ENCODE measurements around the gene TBC1D2. TPM values are rescaled to one million over a fixed set of nuclear protein-coding genes. Genes with fewer than 3 reads are reported as not detected.

TBC1D2 gene
- total RNA-seq, 4 donors from 2014 or later, result 37.7 to 109 (median 55.8) TPM

DNA sequence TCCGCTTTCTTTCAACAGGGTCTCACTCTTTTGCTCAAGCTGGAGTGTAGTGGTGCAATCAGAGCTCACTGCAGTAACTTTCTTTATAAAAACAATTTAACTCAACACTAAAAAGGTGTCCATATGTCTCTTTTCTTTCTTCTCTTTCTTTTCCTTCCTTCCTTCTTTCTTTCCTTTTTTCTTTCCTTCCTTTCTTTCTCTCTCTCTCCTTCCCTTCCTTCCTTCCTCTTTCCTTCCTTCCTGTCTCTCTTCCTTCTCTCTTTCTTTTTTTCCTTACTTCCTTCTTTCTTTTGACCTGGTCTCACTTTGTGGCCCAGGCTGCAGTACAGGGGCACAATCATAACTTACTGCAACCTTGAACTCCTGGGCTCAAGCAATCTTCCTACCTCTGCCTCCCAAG lies 25.8 kb upstream of the TBC1D2 start:
- Histone ChIP-seq H3K27ac (no peak overlapping the region), H3K27me3 (peaks cover 27% of the 10 kb centered on the region), H3K4me3 (no peak overlapping the region), H3K4me1 (no peaks in the 10 kb centered on the region), H3K9me3 (no peaks in the 10 kb centered on the region), H3K36me3 (no peaks in the 10 kb centered on the region)
- in situ Hi-C loops (cut with MboI; ENCODE audit: low pct_ligation_motif_present in 1 of 4, low pct_unique_long_range_greater_than_20kb in 1 of 4, low sequenced_read_pairs in 3 of 4), result loop anchor here in 1 of 4 donors (25.0 kb wide), 1 partner anchor 569 kb away; no protein-coding TSS in a partner anchor
- intact Hi-C loops (cut with DNase I; ENCODE audit: low total_unique reads), result loop anchor here (5.0 kb wide), 1 partner anchor 44 kb away; no protein-coding TSS in a partner anchor
- 86 to 95% methylated on average over 1 of the region's 1 CpG for WGBS, 2 donors (ENCODE audit: low coverage in 1 of 2)
- DNase-seq, result no peak
- TF ChIP-seq EP300 (IDR thresholded peaks at IDR 0.05; ENCODE audit: low read depth) (no peak), POLR2AphosphoS5 (IDR thresholded peaks at IDR 0.05) (no peak), POLR2A (IDR thresholded peaks at IDR 0.05) (no peak)
- TF ChIP-seq, protein P1, sequence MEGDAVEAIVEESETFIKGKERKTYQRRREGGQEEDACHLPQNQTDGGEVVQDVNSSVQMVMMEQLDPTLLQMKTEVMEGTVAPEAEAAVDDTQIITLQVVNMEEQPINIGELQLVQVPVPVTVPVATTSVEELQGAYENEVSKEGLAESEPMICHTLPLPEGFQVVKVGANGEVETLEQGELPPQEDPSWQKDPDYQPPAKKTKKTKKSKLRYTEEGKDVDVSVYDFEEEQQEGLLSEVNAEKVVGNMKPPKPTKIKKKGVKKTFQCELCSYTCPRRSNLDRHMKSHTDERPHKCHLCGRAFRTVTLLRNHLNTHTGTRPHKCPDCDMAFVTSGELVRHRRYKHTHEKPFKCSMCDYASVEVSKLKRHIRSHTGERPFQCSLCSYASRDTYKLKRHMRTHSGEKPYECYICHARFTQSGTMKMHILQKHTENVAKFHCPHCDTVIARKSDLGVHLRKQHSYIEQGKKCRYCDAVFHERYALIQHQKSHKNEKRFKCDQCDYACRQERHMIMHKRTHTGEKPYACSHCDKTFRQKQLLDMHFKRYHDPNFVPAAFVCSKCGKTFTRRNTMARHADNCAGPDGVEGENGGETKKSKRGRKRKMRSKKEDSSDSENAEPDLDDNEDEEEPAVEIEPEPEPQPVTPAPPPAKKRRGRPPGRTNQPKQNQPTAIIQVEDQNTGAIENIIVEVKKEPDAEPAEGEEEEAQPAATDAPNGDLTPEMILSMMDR (IDR thresholded peaks at IDR 0.05), result no peak

DNA sequence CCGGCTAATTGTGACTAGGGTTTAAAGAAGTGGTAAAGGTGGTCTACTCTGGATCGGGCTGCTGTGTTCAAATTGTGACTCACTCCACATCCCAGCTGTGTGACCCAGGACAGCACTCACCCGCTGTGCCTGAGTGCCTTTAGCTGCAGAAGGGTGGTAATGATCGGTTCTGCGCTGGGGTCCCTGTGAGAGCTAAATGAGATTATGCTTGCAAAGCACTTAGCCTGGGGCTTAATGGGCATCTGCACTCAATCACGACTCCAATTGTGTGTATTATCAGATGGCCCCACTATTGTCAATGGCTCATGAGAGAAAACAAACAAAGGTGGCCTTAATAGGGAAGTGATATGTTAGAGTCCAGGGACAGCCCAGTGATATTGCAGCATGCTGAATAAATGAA lies 25.1 kb upstream of the TBC1D2 start:
- peaks cover 27% of the 10 kb centered on the region for H3K27me3 ChIP-seq
- DNase-seq, result no peak
- in situ Hi-C loops (cut with MboI; ENCODE audit: low pct_ligation_motif_present in 1 of 4, low pct_unique_long_range_greater_than_20kb in 1 of 4, low sequenced_read_pairs in 3 of 4) (loop anchor here in 1 of 4 donors (25.0 kb wide), 1 partner anchor 568 kb away; no protein-coding TSS in a partner anchor), intact Hi-C loops (cut with DNase I; ENCODE audit: low total_unique reads) (loop anchor here (5.0 kb wide), 1 partner anchor 43 kb away; no protein-coding TSS in a partner anchor)
- no peak overlapping the region for H3K27ac ChIP-seq
- H3K36me3 ChIP-seq, result no peaks in the 10 kb centered on the region
- 58 to 86% methylated on average over 2 to 6 of the region's 6 CpGs for WGBS, 2 donors (ENCODE audit: low coverage in 1 of 2)
- H3K4me3 ChIP-seq, result no peak overlapping the region
- H3K9me3 ChIP-seq, result no peaks in the 10 kb centered on the region
- TF ChIP-seq EP300 (IDR thresholded peaks at IDR 0.05; ENCODE audit: low read depth), result no peak
- TF ChIP-seq, protein P1 (IDR thresholded peaks at IDR 0.05), result no peak
- TF ChIP-seq POLR2A (IDR thresholded peaks at IDR 0.05), result no peak
- no peaks in the 10 kb centered on the region for H3K4me1 ChIP-seq

DNA sequence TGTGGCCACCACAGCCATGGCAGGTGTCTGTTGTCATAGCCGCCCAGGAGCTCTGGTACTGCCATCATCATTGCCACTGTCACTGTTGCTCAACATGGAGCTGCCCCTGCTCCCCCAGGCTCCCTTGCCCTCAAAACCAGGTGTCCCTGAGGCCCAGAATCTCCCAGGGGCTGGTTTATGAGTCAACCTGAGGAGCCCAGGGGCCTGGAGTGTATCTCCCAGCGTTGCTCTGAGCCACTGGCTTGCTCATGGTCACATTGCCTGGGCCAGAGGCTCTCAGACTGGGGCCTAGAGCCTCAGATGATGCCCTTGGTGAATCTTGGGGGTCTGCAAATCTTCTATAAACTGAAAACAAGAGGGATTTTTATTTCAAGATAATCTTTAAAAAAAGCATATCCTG lies 24.7 kb upstream of the TBC1D2 start:
- intact Hi-C loops (cut with DNase I; ENCODE audit: low total_unique reads), result loop anchor here (5.0 kb wide), 1 partner anchor 43 kb away; no protein-coding TSS in a partner anchor
- Histone ChIP-seq H3K36me3 (no peaks in the 10 kb centered on the region), H3K4me3 (no peak overlapping the region)

DNA sequence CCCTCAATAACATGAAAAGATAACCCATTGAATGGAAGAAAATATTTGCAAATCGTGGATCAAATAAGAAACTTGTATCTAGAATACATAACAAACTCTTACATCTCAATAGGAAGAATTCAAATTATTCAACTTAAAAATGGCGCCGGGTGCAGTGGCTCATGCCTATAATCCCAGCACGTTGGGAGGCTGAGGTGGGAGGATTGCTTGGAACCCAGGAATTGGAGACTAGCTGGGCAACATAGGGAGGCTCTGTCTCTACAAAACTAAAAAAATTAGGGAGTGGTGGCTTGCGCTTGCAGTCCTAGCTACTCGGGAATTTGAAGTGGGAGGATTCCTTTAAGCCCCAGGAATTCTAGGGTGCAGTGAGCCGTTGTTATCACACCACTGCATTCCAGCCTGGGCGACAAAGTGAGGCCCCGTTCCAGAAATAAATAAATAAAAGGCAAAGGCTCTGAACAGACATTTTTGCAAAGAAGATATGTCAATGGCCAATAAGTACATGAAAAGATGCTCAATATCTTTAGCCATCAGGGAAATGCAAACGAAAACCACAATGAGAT lies 21.5 kb upstream of the TBC1D2 start:
- Histone ChIP-seq H3K4me3 (no peak overlapping the region), H3K27ac (no peak overlapping the region), H3K4me1 (no peaks in the 10 kb centered on the region), H3K36me3 (no peaks in the 10 kb centered on the region), H3K27me3 (peaks cover 34% of the 10 kb centered on the region), H3K9me3 (no peaks in the 10 kb centered on the region)
- intact Hi-C loops (cut with DNase I; ENCODE audit: low total_unique reads) (no loop called here), in situ Hi-C loops (cut with MboI; ENCODE audit: low pct_ligation_motif_present in 1 of 4, low pct_unique_long_range_greater_than_20kb in 1 of 4, low sequenced_read_pairs in 3 of 4) (loop anchor here in 1 of 4 donors (25.0 kb wide), 1 partner anchor 565 kb away; no protein-coding TSS in a partner anchor)
- DNase-seq, result no peak
- TF ChIP-seq, protein P1 (IDR thresholded peaks at IDR 0.05), result no peak
- no peak for TF ChIP-seq POLR2A (IDR thresholded peaks at IDR 0.05)
- no peak for TF ChIP-seq EP300 (IDR thresholded peaks at IDR 0.05; ENCODE audit: low read depth)
- no peak for TF ChIP-seq POLR2AphosphoS5 (IDR thresholded peaks at IDR 0.05)
- WGBS, 2 donors (ENCODE audit: low coverage in 1 of 2), result 71 to 73% methylated on average over 10 of the region's 10 CpGs

More for the DNA sequence above, 24.7 kb upstream of the TBC1D2 start:
- in situ Hi-C loops (cut with MboI; ENCODE audit: low pct_ligation_motif_present in 1 of 4, low pct_unique_long_range_greater_than_20kb in 1 of 4, low sequenced_read_pairs in 3 of 4), result loop anchor here in 1 of 4 donors (25.0 kb wide), 1 partner anchor 568 kb away; no protein-coding TSS in a partner anchor
- Histone ChIP-seq H3K27me3 (peaks cover 31% of the 10 kb centered on the region), H3K9me3 (no peaks in the 10 kb centered on the region), H3K27ac (no peak overlapping the region), H3K4me1 (no peaks in the 10 kb centered on the region)
- 56% methylated on average over 2 of the region's 2 CpGs; no CpG with 5 or more reads in 1 of the 2 donors for WGBS, 2 donors (ENCODE audit: low coverage in 1 of 2)
- no peak for DNase-seq
- TF ChIP-seq EP300 (IDR thresholded peaks at IDR 0.05; ENCODE audit: low read depth), result no peak
- TF ChIP-seq POLR2AphosphoS5 (IDR thresholded peaks at IDR 0.05), result no peak
- no peak for TF ChIP-seq POLR2A (IDR thresholded peaks at IDR 0.05)
- TF ChIP-seq, protein P1 (IDR thresholded peaks at IDR 0.05), result no peak

Measured in transverse colon (tissue), 4 donors.